ENCODE measurements around the gene ZNF487. TPM values are rescaled to one million over a fixed set of nuclear protein-coding genes. Genes with fewer than 3 reads are reported as not detected.
"Not testable (repeated sequence)": the region's sequence is repeated elsewhere in the genome, so short reads cannot be mapped to it uniquely, and the experiment has no call there.

The ZNF487 gene
- total and polyA plus RNA-seq, 2 donors, result 10.5 to 18.1 TPM

DNA sequence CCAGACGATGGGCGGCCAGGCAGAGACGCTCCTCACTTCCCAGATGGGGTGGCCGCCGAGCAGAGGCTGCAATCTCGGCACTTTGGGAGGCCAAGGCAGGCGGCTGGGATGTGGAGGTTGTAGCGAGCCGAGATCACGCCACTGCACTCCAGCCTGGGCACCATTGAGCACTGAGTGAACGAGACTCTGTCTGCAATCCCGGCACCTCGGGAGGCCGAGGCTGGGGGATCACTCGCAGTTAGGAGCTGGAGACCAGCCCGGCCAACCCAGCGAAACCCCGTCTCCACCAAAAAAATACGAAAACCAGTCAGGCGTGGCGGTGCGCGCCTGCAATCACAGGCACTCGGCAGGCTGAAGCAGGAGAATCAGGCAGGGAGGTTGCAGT, 28.8 kb downstream of the ZNF487 start:
- not testable (repeated sequence) for H3K4me3 ChIP-seq (ENCODE audit: low read depth, low read length); DNase-seq (ENCODE audit: extremely low spot score); H3K4me1 ChIP-seq (ENCODE audit: insufficient read depth); H3K27ac ChIP-seq (ENCODE audit: low read depth); H3K36me3 ChIP-seq (ENCODE audit: insufficient read depth)
- WGBS, result 93% methylated on average over 24 of the region's 24 CpGs

DNA sequence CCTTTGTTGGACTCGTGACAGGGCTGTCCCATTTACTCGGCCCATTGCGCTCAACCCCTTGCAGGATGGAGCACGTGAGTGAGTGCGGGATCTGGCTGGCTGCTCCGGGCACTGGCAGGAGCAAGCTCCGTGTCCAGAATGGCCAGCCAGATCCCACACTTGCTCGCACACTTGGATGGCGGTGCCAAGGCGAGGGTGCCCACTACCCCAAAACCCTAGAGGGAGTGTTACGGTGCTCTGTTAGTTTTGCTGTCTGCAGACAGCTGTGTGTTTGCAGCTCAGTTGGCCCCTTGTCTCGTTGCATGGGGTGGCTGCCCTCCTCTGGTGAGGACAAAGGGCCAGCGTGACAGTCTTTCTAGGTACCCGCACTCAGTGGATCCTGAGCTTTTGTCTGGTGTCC, 34.2 kb downstream of the ZNF487 start:
- H3K36me3 ChIP-seq (ENCODE audit: insufficient read depth), result no peaks in the 10 kb centered on the region
- 93% methylated on average over 14 of the region's 14 CpGs for WGBS
- H3K27ac ChIP-seq (ENCODE audit: low read depth), result no peak overlapping the region
- no peak for DNase-seq (ENCODE audit: extremely low spot score)
- H3K4me3 ChIP-seq (ENCODE audit: low read depth, low read length), result no peak overlapping the region
- H3K4me1 ChIP-seq (ENCODE audit: insufficient read depth), result no peaks in the 10 kb centered on the region

DNA sequence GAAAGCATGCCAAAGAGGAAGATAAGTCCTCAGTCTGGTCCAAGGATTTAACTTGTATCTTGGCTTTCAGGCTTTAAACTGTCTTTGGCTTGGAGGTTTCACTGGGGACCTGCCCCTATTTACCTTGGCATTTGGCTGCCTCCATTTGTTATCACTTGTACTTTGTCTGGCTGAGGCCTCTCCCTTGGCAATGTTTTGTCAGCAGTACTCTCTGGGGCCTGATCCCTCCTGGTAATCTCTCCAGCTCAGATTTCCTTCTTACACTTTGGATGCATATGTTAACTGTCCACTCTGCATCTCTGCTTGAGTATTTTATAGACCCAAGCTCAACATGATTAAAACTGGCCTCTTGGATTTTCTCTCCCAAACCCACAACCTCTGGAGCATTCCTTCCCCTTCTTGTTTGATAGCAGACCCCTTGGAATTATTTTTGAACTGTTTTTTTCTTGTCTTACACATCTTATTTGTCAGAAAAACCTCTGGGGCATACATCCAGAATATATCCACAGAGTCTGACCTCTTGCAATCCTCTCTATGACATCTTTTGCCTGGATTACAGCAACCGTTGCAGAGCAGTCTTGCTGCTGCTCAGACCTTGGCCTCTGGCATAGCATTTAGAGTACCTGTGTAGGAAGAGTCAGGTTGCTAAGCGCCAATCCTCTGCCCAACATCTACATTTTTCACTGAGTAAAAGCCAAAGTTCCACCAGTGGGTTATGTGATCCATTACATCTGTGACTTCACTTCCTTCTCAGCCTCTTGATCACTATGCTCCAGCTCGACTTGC, 35.2 kb downstream of the ZNF487 start:
- no peaks in the 10 kb centered on the region for H3K36me3 ChIP-seq (ENCODE audit: insufficient read depth)
- no peak for DNase-seq (ENCODE audit: extremely low spot score)
- H3K4me3 ChIP-seq (ENCODE audit: low read depth, low read length), result no peak overlapping the region
- no peak overlapping the region for H3K27ac ChIP-seq (ENCODE audit: low read depth)
- H3K4me1 ChIP-seq (ENCODE audit: insufficient read depth), result no peaks in the 10 kb centered on the region
- WGBS, result 72% methylated on average over 3 of the region's 3 CpGs

DNA sequence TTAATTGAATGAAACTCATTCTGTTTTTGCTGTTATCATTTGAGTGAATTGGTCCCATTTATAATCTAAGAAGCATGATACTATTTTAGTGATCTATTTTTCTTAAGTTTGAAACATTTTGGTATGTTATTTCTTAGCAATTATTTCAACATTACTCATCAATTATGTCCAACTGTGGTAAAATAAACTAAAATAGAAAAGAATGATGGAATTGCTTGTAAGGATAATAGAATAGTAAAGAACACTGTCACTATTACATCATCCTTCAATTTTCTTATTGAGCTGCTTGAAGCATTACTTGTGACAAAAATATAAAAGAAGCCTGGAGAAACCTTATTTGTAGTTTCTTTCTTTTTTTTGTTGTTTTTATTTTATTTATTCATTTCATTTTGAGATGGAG, 42.4 kb downstream of the ZNF487 start:
- no peak overlapping the region for H3K4me3 ChIP-seq (ENCODE audit: low read depth, low read length)
- H3K36me3 ChIP-seq (ENCODE audit: insufficient read depth), result peaks cover 5% of the 10 kb centered on the region
- no peaks in the 10 kb centered on the region for H3K4me1 ChIP-seq (ENCODE audit: insufficient read depth)
- no peak overlapping the region for H3K27ac ChIP-seq (ENCODE audit: low read depth)
- DNase-seq (ENCODE audit: extremely low spot score), result no peak

DNA sequence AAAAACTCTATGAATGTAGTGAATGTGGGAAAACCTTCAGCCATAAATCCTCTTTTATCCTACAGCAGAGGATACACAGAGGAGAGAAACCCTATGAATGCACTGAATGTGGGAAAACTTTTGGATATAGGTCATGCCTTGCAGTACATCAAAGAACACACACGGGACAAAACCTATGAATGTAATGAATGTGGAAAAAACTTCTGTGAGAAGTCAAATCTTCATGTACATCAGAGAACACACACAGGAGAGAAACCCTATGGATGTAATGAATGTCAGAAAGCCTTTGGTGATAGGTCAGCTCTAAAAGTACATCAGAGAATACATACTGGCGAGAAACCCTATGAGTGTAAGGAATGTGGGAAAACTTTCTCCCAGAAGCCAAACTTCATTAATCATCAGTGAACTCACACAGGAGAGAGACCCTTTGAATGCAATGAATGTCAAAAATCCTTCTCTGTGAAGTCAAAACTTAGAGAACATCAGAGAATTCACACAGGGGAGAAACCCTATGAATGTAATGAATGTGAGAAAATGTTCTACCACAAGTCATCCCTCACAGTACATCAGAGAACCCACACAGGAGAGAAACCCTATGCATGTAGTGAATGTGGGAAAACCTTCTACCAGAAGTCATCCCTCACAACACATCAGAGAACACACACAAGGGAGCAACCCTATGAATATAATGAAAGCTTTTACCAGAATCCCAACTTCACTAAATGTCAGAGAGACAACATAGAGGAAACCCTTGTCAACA, 45.6 kb downstream of the ZNF487 start:
- H3K27ac ChIP-seq (ENCODE audit: low read depth), result no peak overlapping the region
- no peaks in the 10 kb centered on the region for H3K4me1 ChIP-seq (ENCODE audit: insufficient read depth)
- DNase-seq (ENCODE audit: extremely low spot score), result no peak
- no peak overlapping the region for H3K4me3 ChIP-seq (ENCODE audit: low read depth, low read length)
- over 99% methylated on average over 2 of the region's 2 CpGs for WGBS
- H3K36me3 ChIP-seq (ENCODE audit: insufficient read depth), result peaks cover 5% of the 10 kb centered on the region

DNA sequence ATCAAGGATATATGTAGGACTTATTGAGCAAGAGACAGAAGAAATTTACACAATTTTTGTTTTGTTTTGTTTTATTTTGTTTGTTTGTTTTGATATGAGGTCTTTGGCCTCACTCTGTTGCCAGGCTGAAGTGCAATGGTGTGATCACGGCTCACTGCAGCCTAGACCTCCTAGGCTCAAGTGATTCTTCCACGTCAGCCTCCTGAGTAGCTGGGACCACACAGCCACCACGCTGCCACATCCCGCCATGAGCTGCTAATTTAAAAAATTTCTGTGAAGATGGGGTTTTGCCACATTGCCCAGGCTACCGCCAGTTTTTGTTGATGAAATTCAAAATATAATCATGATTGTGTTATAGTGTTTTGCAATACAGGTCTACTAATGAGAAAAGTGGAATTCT, 54.9 kb downstream of the ZNF487 start:
- DNase-seq (ENCODE audit: extremely low spot score), result no peak
- WGBS, result 94% methylated on average over 5 of the region's 5 CpGs
- H3K36me3 ChIP-seq (ENCODE audit: insufficient read depth), result no peaks in the 10 kb centered on the region

DNA sequence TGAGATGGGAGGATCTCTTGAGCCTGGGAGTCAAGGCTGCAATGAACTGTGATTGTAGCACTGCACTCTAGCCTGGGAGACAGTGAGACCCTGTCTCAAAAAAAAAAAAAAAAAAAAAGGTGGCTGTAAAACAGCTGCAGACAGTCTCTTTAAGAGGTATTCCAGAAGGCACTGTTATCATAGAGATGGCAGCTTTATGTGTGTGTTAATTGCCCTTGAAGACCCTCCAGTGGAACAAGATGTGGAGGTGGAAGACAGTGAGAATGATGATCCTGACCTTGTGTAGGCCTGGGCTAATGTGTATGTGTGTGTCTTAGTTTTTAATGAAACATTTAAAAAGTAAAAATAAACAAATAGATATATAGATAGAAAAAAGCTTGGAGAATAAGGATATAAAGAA, 66.0 kb downstream of the ZNF487 start:
- no peak overlapping the region for H3K4me3 ChIP-seq (ENCODE audit: low read depth, low read length)
- H3K27ac ChIP-seq (ENCODE audit: low read depth), result no peak overlapping the region
- H3K36me3 ChIP-seq (ENCODE audit: insufficient read depth), result no peaks in the 10 kb centered on the region
- no peaks in the 10 kb centered on the region for H3K4me1 ChIP-seq (ENCODE audit: insufficient read depth)
- no peak for DNase-seq (ENCODE audit: extremely low spot score)

More for the DNA sequence above, 54.9 kb downstream of the ZNF487 start:
- no peaks in the 10 kb centered on the region for H3K4me1 ChIP-seq (ENCODE audit: insufficient read depth)
- no peak overlapping the region for H3K27ac ChIP-seq (ENCODE audit: low read depth)
- no peak overlapping the region for H3K4me3 ChIP-seq (ENCODE audit: low read depth, low read length)

DNA sequence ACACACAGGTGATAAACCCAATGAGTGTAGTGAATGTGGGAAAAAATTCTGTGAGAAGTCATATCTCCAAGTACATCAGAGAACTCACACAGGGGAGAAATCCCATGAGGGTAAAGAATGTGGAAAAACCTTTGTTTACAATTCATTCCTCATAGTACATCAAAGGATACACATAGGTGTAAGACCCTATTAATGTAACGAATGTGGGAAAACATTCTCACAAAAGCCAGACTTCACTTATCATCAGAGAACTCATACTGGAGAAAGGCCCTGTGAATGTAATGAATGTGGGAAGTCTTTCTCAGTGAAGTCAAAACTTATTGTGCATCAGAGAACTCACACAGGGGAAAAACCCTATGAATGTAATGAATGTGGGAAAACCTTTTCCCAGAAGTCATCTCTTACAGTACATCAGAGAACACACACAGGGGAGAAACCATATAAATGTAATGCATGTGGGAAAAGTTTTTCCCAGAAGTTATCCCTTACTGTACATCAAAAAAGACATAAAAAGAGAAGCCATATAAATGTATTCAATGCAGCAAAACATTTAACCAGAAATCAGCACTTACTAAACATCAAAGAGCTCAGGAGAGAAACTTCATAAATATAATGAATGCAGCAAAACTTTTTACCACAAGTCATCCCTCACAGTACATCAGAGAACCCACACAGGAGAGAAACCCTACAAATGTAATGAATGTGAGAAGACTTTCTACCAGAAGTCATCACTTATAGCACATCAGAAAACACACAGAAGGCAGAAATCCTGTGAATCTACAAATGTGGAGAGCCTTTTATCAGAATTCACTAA, 87.7 kb downstream of the ZNF487 start:
- no peak overlapping the region for H3K4me3 ChIP-seq (ENCODE audit: low read depth, low read length)
- no peak for DNase-seq (ENCODE audit: extremely low spot score)
- H3K36me3 ChIP-seq (ENCODE audit: insufficient read depth), result no peaks in the 10 kb centered on the region
- 85% methylated on average over 1 of the region's 1 CpG for WGBS
- no peaks in the 10 kb centered on the region for H3K4me1 ChIP-seq (ENCODE audit: insufficient read depth)
- H3K27ac ChIP-seq (ENCODE audit: low read depth), result no peak overlapping the region

Small RNA genes lying within 50 kb of the gene (small RNA-seq; reads per million reads assigned to genes)
- gene RNU7-193P (not detected), gene SNORD3J (not detected)

Other genes starting within 250 kb of the ZNF487 start
- 1.2 TPM for gene RASGEF1A, start 170.0 kb upstream of the ZNF487 start, total RNA-seq
- gene RASGEF1A, start 170.0 kb upstream of the ZNF487 start, polyA plus RNA-seq, result 0.82 TPM
- gene FXYD4, start 65.5 kb upstream of the ZNF487 start, total RNA-seq, result 0.95 TPM
- gene FXYD4, start 65.5 kb upstream of the ZNF487 start, polyA plus RNA-seq, result not detected
- gene HNRNPF, start 27.9 kb upstream of the ZNF487 start, total RNA-seq, result 119 TPM
- gene HNRNPF, start 27.9 kb upstream of the ZNF487 start, polyA plus RNA-seq, result 174 TPM
- 8.1 TPM for gene ZNF239, start 137.5 kb downstream of the ZNF487 start, total RNA-seq
- 5.3 TPM for gene ZNF239, start 137.5 kb downstream of the ZNF487 start, polyA plus RNA-seq
- gene ZNF485, start 169.3 kb downstream of the ZNF487 start, total RNA-seq, result 5.2 TPM
- gene ZNF485, start 169.3 kb downstream of the ZNF487 start, polyA plus RNA-seq, result 1.7 TPM
- 37.7 TPM for gene ZNF32, start 211.8 kb downstream of the ZNF487 start, total RNA-seq
- 50.9 TPM for gene ZNF32, start 211.8 kb downstream of the ZNF487 start, polyA plus RNA-seq